ENCODE results near the gene ART1. TPM values are rescaled to one million over a fixed set of nuclear protein-coding genes. Genes with fewer than 3 reads are reported as not detected.

Gene ART1
- total RNA-seq, 1 donor from 2014 or later: not detected

- intact Hi-C loops (cut with micrococcal nuclease): loop anchor here (10.0 kb wide), 1 partner anchor 162 kb away; no protein-coding TSS in a partner anchor
- H3K4me3 Mint-ChIP-seq: no peak overlapping the region
- H3K27me3 Mint-ChIP-seq: no peaks in the 10 kb centered on the region
- DNase-seq: no peak
- H3K9me3 Mint-ChIP-seq: no peaks in the 10 kb centered on the region
- peaks cover 14% of the 10 kb centered on the region for H3K4me1 Mint-ChIP-seq
- peak overlapping the region; percentile 34 for H3K27ac Mint-ChIP-seq
- no peaks in the 10 kb centered on the region for H3K36me3 Mint-ChIP-seq (ENCODE audit: low read depth)
Measured at GRCh38 chr11:3616721-3617460, 28.0 kb upstream of the ART1 start.

GRCh38 chr11:3617990-3618389, 26.9 kb upstream of the ART1 start:
- intact Hi-C loops (cut with micrococcal nuclease): loop anchor here (10.0 kb wide), 1 partner anchor 163 kb away; no protein-coding TSS in a partner anchor
- H3K4me3 Mint-ChIP-seq: no peak overlapping the region
- DNase-seq: no peak
- peaks cover 14% of the 10 kb centered on the region for H3K4me1 Mint-ChIP-seq
- H3K27ac Mint-ChIP-seq: no peak overlapping the region
- H3K36me3 Mint-ChIP-seq (ENCODE audit: low read depth): no peaks in the 10 kb centered on the region
- H3K9me3 Mint-ChIP-seq: no peaks in the 10 kb centered on the region
- no peaks in the 10 kb centered on the region for H3K27me3 Mint-ChIP-seq

- H3K4me3 Mint-ChIP-seq: no peak overlapping the region
- intact Hi-C loops (cut with micrococcal nuclease): no loop called here
- no peaks in the 10 kb centered on the region for H3K9me3 Mint-ChIP-seq
- peaks cover 2% of the 10 kb centered on the region for H3K4me1 Mint-ChIP-seq
- H3K27ac Mint-ChIP-seq: no peak overlapping the region
- DNase-seq: no peak
- H3K36me3 Mint-ChIP-seq (ENCODE audit: low read depth): no peaks in the 10 kb centered on the region
- no peaks in the 10 kb centered on the region for H3K27me3 Mint-ChIP-seq
Measured at GRCh38 chr11:3622521-3622920, 22.4 kb upstream of the ART1 start.

GRCh38 chr11:3623121-3623520, 21.8 kb upstream of the ART1 start:
- no peak overlapping the region for H3K27ac Mint-ChIP-seq
- H3K36me3 Mint-ChIP-seq (ENCODE audit: low read depth): no peaks in the 10 kb centered on the region
- no peaks in the 10 kb centered on the region for H3K9me3 Mint-ChIP-seq
- peaks cover 2% of the 10 kb centered on the region for H3K4me1 Mint-ChIP-seq
- H3K27me3 Mint-ChIP-seq: no peaks in the 10 kb centered on the region
- no peak for DNase-seq
- no peak overlapping the region for H3K4me3 Mint-ChIP-seq
- intact Hi-C loops (cut with micrococcal nuclease): no loop called here

GRCh38 chr11:3623767-3624458, 21.0 kb upstream of the ART1 start:
- Mint-ChIP-seq H3K36me3 (ENCODE audit: low read depth) (no peaks in the 10 kb centered on the region), H3K4me3 (no peak overlapping the region), H3K4me1 (peaks cover 2% of the 10 kb centered on the region), H3K27ac (no peak overlapping the region), H3K27me3 (no peaks in the 10 kb centered on the region), H3K9me3 (no peaks in the 10 kb centered on the region)
- intact Hi-C loops (cut with micrococcal nuclease): no loop called here
- DNase-seq: no peak

GRCh38 chr11:3626250-3626960, 18.5 kb upstream of the ART1 start:
- H3K36me3 Mint-ChIP-seq (ENCODE audit: low read depth): no peaks in the 10 kb centered on the region
- no peaks in the 10 kb centered on the region for H3K27me3 Mint-ChIP-seq
- no peaks in the 10 kb centered on the region for H3K9me3 Mint-ChIP-seq
- peaks cover 2% of the 10 kb centered on the region for H3K4me1 Mint-ChIP-seq
- no peak overlapping the region for H3K4me3 Mint-ChIP-seq
- no peak for DNase-seq
- H3K27ac Mint-ChIP-seq: no peak overlapping the region
- intact Hi-C loops (cut with micrococcal nuclease): no loop called here

- Mint-ChIP-seq H3K27ac (no peak overlapping the region), H3K4me3 (no peak overlapping the region), H3K4me1 (peaks cover 2% of the 10 kb centered on the region), H3K36me3 (ENCODE audit: low read depth) (no peaks in the 10 kb centered on the region), H3K9me3 (no peaks in the 10 kb centered on the region), H3K27me3 (no peaks in the 10 kb centered on the region)
- no peak for DNase-seq
- intact Hi-C loops (cut with micrococcal nuclease): no loop called here
Measured at GRCh38 chr11:3627291-3627690, 17.6 kb upstream of the ART1 start.

- Mint-ChIP-seq H3K9me3 (no peaks in the 10 kb centered on the region), H3K4me3 (no peak overlapping the region), H3K36me3 (ENCODE audit: low read depth) (no peaks in the 10 kb centered on the region), H3K4me1 (no peaks in the 10 kb centered on the region), H3K27me3 (no peaks in the 10 kb centered on the region), H3K27ac (no peak overlapping the region)
- DNase-seq: no peak
- intact Hi-C loops (cut with micrococcal nuclease): no loop called here
Measured at GRCh38 chr11:3631331-3631730, 13.6 kb upstream of the ART1 start.

GRCh38 chr11:3632070-3632660, 12.8 kb upstream of the ART1 start:
- Mint-ChIP-seq H3K36me3 (ENCODE audit: low read depth) (no peaks in the 10 kb centered on the region), H3K27ac (no peak overlapping the region), H3K4me1 (no peaks in the 10 kb centered on the region), H3K27me3 (no peaks in the 10 kb centered on the region), H3K9me3 (no peaks in the 10 kb centered on the region), H3K4me3 (no peak overlapping the region)
- DNase-seq: no peak
- intact Hi-C loops (cut with micrococcal nuclease): no loop called here

- Mint-ChIP-seq H3K4me3 (no peak overlapping the region), H3K9me3 (no peaks in the 10 kb centered on the region), H3K36me3 (ENCODE audit: low read depth) (no peaks in the 10 kb centered on the region), H3K27me3 (peaks cover 1% of the 10 kb centered on the region), H3K4me1 (no peaks in the 10 kb centered on the region), H3K27ac (no peak overlapping the region)
- no peak for DNase-seq
- intact Hi-C loops (cut with micrococcal nuclease): no loop called here
Measured at GRCh38 chr11:3635641-3636375, 9.1 kb upstream of the ART1 start.

GRCh38 chr11:3637201-3637600, 7.7 kb upstream of the ART1 start:
- intact Hi-C loops (cut with micrococcal nuclease): no loop called here
- Mint-ChIP-seq H3K4me1 (peaks cover 2% of the 10 kb centered on the region), H3K27me3 (peaks cover 10% of the 10 kb centered on the region), H3K9me3 (no peaks in the 10 kb centered on the region), H3K36me3 (ENCODE audit: low read depth) (no peaks in the 10 kb centered on the region), H3K27ac (no peak overlapping the region), H3K4me3 (no peak overlapping the region)
- no peak for DNase-seq

GRCh38 chr11:3638513-3638912, 6.4 kb upstream of the ART1 start:
- DNase-seq: no peak
- H3K9me3 Mint-ChIP-seq: no peaks in the 10 kb centered on the region
- peaks cover 5% of the 10 kb centered on the region for H3K4me1 Mint-ChIP-seq
- H3K4me3 Mint-ChIP-seq: no peak overlapping the region
- peaks cover 20% of the 10 kb centered on the region for H3K27me3 Mint-ChIP-seq
- H3K27ac Mint-ChIP-seq: no peak overlapping the region
- intact Hi-C loops (cut with micrococcal nuclease): no loop called here
- H3K36me3 Mint-ChIP-seq (ENCODE audit: low read depth): no peaks in the 10 kb centered on the region

- H3K4me3 Mint-ChIP-seq: no peak overlapping the region
Measured at GRCh38 chr11:3639841-3640240, 5.1 kb upstream of the ART1 start.

More at GRCh38 chr11:3639841-3640240, 5.1 kb upstream of the ART1 start:
- intact Hi-C loops (cut with micrococcal nuclease): no loop called here
- Mint-ChIP-seq H3K36me3 (ENCODE audit: low read depth) (no peaks in the 10 kb centered on the region), H3K27ac (no peak overlapping the region), H3K9me3 (no peaks in the 10 kb centered on the region), H3K4me1 (peaks cover 5% of the 10 kb centered on the region), H3K27me3 (peaks cover 29% of the 10 kb centered on the region)
- no peak for DNase-seq

All from activated CD4-positive, alpha-beta T cell treated with anti-CD3 and anti-CD28 coated beads, Interleukin-2, amount 10 ng/mL, durations not matched to agents 24 days and 14 days (primary cell).